Middle frontal gyrus (tissue), 1 donor: ENCODE measurements around the gene MICALL2.

ENCODE experiments used
- DNase-seq: peaks from one replicate; pipeline ENCODE4 v3.0.0-alpha.2; 2015; ENCODE audit warnings: low spot score; ENCODE audit errors: extremely low spot score

MICALL2 gene

DNA sequence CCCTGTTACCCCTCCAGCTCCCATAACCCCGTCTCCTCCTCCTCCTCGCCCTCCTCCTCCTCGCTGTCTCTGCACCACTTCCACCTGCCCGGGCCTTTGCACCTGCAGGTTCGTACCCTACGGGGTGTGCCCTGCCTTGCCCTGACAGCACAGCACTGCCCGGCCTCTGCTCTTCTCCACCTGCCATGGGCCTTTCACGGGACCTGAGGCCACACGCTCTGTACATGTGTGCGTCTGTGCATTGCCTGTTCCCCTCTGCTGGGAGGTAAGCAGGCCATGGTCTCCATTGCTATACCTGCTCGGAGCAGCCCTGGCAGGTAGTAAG lies 40.0 kb downstream of the MICALL2 start:
- no peak for DNase-seq

DNA sequence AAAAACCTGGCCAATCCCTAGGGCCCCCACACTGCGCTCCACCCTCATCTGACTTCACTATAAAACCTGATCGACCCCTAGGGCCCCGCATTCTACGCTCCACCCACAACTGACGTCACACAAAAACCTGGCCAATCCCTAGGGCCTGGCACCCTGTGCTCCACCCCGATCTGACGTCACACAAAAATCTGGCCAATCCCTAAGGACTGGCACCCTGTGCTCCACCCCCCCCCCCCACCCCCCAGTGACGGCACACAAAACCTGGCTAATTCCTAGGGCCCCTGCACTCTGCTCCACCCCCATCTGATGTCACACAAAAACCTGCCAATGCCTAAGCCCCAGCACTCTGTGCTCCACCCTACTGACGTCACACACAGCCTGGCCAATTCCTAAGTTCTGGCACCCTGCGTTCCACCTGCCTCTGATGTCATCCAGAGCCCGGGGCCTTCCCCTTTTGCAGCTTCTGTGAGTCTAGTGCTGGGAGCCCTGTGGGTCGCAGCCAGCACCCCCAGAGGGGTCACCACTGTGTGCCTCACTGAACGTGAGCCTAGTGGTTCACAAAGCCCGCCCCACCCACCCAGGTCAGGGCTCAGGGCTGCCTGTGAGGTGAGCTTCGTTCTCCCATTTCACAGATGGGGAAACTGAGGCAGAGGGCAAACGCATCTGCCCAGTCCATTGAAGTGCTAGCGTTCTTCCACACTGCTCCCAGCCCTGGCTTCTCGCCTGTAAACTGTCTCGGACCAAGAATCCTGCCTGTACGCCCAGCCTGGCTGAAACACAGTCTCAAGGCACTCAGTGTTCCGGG lies 40.6 kb downstream of the MICALL2 start:
- no peak for DNase-seq

DNA sequence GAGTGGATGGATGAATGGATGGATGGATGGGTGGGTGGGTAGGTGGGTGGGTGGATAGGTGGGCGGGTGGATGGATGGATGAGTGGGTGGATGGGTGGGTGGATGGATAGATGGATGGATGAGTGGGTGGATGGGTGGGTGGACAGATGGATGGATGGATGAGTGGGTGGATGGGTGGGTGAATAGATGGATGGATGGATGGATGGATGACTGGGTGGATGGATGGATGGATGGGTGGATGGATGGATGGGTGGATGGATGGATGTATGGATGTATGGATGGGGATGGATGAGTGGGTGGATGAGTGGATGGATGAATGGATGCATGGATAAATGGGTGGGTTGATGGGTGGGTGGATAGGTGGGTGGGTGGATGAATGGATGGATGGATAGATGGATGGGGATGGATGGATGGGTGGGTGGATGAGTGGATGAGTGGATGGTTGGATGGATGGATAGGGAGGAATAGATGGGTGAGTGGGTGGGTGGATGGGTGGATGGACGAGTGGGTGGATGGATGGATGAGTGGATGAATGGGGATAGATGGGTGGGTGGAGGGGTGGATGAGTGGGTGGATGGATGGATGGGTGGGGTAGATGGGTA lies 43.8 kb downstream of the MICALL2 start:
- no peak for DNase-seq

DNA sequence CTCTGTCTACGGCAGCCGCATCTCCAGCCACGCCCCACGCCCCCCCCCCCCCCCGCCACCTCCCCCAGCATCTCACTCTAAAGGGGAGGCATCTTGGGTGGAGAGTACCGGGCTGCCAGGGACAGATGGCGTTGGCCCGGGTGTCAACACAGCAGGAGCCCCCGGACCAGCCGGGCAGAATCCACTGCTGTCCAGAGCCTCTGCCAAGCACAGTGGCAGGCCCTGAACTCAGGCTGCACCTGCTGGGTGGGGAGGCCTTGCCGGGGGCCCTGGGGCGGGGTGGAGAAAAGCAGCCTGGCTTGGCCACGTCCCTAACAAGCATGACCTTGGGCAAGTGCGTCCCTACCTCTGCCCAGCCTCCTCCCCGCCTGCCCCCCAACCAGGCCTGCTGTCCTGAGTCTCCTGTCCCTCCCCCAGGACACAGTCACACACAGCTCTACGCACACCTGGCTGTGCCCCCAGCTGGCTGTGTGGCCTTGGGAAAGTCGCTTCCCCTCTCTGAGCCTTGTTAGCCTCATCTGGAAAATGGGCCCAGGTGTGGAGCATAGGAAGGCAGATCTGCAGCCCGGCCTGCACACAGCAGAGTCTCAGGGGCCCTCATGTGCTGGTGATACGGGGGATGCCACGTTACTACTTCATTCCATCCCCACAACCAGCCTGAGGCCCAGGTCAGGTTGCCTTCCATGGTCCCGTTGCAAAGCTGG lies 45.2 kb downstream of the MICALL2 start:
- DNase-seq: no peak

DNA sequence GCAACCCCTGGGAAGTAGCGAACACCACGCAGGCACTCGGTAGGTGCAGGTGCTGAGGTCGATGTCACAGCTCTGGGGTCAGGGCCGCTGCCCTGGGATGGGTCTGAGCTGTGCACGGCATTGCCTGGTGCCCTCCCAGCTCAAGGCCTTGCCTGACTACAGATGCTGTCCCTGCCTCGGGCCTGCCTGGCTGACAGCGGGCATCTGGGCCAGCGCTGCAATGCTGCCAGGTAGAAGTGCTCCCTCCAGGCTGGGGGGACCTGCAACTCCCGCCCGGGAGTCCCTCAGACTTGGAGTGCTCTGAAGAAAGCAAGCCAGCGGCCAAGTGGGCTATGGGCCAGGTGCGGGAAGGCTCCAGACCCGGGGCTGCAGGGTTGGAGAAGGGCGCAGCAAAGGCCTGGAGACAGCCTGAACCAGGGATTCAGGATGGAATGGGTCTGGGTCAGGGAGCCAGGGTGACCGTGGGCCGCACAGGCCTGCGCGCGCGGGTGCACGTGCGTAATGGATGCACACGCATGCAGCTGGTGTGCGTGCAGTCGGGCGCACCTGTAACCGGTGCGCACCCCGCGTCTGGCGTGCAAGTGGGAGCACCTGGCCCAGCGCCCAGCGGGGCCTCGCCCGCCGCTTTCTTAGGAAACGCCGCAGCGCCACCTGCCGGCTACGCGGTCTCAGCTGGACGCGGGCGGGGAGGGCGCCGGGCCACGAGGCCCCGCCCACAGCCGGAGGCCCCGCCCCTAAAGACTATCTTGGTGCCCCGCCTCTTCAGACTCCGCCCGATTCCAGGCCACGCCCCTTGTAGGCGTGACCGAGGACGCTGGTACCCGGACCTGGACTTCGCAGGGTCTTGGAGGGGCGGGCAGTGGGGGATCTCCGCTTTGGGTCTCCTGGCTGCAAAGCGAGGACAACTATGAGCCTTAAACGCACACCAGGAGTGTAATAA lies 46.7 kb downstream of the MICALL2 start:
- DNase-seq: peak; percentile 38

DNA sequence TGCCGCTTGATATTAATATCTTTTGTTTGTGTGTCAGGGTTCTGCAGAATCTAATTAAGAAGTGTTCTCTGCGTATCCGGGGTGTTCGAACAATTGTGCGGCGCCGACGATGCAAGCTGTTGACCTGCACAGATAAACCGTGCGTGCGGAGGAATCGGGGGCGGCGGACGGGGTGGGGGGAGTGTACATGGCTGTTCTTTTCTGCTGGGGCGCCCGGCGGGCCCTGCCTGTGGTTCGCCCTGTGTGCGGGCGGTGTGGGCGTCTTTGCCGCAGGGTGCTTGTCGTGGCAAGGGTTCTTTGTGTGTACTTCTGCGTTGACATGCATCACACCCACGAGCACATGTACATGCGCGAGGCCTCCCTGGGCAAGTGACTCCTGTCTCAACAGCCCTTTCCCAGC lies 47.9 kb downstream of the MICALL2 start:
- DNase-seq: no peak

DNA sequence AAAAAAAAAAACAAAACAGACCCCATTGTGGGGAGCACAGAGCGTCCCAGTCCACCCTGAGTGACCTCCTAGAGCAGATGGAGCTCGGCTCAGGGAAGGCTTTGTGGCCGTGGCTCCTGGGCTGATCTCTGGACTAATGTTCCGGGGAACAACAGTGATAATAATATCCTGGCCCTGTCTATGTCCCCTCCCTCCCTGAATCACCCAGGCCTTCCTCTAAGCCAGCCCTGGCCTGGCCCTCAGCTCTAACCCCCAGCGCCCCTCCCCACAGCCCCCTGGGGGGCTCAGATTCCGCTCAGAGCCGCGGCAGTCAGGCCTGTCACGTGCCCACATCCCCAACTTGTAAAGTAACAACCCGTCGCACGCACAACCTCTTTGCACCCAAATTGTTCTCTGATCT lies 48.3 kb downstream of the MICALL2 start:
- no peak for DNase-seq

DNA sequence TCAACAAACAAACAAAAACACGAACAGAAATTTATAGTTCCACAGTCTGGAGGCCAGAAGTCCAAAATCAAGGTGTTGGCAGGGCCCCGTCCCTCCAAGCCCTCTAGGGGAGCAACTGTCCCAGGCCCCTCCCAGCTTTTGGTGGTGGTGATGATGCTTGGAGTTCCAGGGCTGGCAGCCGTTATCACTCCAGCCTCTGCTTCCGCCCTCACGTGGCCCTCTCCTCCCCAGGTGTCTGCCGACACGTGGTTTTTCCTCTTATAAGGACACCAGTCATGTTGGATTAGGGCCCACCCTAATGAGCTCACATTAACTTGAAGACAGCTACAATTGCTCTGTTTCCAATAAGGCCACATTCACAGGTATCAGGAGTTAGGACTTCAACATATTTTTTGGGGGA lies 49.7 kb downstream of the MICALL2 start:
- no peak for DNase-seq

DNA sequence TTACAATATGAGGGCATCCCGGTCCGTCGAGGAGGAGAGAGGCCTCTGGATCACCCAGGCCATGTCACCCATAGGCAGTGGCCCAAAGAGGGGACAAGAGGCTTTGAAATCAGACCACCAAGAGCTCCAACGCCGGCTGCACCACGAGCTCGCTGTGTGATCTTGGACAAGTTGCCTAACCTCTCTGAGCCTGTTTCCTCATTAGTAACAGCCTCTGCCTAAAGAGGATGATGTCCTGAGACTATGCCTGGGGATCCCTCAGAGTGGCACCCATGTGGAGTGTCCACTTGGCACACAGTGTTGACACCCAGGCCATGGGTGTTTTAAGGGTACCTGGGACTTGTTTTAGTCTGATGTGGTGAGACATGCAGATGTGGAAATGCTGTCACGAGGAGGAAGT lies 50.8 kb downstream of the MICALL2 start:
- DNase-seq: no peak

DNA sequence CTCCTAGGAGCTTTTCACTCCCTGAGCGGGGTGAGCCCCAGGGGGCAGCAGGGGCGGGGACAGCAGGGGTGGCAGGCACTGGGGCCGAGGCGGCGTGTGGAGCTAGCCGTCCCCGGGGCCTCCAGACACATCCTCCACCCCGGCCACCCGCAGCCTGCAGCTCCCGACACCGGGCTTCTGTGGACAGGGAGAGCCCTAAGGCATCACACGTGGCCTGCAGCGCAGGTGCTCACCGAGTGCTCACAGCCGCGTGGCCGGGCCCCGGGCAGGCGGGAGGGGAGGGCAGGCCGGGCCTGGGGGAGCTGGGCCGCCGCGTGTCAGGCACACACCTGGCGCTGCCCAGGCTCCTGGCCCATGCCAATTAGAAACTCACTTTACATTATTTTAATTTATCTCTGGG lies 51.4 kb downstream of the MICALL2 start:
- no peak for DNase-seq

DNA sequence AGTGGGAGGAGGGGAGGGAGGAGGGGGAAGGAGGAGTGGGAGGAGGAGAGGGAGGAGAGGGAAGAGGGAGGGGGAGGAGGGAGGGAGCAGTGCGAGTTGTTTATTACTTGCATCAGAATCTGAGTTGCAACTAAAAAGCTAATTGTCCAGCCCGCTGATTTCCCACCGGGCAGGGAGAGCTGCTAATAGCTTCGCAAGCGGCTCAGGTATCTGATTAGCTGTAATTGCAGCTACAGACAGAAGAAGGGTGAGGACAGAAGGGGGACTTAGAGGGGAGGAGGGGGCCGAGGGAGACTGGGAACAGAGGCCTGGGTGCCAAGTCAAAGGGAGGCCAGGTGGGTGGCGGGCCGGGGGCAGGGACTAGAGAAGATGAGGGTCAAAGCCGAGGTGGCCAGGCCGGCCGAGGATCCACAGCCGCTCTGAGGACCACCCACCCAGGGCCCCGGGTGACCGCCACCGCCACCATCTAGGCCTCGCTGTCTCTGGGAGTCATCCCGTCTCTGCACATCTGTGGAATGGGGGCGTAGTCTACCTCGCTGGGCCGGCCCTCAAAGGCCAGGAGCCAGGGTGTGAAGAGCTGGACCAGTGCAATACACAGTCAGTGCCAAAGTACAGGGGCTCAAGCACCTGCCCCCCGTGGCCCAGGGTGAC lies 54.2 kb downstream of the MICALL2 start:
- no peak for DNase-seq

DNA sequence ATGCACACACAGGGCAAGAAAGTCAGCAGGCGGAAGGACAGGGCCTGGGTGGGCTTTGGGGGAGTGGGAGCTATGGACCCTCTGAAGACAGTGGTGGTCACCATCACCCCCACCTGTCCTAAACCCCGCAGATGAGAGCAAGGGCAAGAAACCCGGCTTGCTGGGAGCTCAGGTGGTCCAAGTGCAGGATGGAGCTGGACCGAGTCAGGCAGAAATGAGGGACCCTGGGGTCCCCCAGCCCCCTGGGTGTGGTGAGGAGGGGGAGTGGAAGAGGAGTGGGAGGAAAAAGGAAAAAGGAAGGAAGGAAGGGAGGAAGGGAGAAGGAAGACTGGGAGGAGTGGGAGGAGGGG lies 54.8 kb downstream of the MICALL2 start:
- DNase-seq: no peak

DNA sequence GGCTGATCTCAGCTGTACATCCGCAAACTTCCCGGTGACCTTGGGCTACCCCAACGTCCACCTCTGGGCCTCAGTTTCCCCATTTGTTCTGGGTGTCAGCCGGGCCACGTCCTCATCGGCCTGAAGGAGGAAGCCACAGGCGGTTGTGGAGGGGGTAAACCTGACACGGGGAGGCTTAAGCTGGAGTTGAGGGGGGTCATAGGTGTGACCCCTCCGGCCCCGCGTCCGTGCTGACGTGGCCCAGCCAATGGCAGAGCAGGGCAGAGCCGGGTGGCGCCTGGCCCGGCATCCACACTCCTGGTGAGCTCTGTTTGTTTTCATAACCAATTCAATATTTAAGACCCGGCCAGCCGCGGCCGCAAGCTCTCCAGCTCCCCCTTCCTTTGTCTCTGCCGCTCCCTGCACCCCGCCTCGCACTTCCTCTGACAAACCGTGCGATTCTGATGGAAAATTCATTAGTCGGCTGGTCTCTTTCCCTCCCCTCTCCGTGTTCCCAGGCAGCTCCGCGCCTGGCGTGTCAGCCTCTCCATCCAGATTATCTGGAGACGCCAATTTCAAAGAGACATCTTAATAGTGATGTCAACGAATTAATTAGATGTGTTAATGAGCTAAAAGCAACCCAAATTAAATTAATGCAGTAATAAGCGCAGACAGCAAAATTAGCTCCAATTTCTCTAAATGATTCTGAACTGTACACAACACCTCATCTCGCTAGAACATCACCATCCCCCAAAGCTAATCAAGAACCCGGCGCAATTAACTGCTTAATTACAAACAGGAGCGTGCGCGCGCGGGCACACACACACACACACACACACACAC lies 55.4 kb downstream of the MICALL2 start:
- no peak for DNase-seq

DNA sequence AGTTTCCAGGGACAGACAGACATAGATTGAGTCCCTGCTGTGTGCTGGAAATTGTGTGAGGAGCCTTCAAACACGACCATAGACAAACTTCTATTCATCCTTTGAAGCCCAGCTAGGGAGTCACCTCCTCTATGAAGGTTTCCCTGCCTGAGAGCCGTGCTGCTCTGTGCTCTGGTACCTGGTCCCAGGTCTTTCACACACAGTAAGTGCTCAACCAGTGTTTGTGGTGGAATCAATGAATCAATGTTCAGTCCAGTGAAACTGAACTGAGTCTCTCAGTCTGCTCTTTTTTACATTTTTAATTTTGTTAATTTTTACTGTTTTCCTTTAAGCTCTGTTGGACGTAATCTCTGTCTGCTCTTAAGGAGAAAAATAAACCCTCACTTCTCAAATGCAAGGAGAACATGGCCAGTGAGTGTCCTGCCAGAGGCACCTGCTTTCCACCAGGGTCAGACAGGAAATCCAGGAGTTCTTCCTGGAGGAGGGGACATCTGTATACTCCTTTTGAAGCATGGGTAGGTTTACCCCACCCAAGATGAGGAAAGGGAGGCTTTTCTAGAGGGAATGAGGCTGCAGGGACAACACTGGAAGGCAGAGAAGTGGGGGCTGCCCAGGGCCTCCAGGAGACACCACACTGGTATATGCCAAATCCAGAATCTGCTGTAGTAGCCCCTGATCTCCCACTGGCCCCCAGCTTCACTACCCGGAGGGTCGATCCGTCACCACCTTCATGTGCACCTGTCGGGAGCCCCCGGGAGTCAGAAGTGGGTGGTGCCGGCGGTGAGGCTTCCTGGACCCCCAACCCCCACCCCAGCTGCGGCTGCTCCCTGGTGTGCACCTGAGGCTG lies 56.3 kb downstream of the MICALL2 start:
- DNase-seq: no peak

DNA sequence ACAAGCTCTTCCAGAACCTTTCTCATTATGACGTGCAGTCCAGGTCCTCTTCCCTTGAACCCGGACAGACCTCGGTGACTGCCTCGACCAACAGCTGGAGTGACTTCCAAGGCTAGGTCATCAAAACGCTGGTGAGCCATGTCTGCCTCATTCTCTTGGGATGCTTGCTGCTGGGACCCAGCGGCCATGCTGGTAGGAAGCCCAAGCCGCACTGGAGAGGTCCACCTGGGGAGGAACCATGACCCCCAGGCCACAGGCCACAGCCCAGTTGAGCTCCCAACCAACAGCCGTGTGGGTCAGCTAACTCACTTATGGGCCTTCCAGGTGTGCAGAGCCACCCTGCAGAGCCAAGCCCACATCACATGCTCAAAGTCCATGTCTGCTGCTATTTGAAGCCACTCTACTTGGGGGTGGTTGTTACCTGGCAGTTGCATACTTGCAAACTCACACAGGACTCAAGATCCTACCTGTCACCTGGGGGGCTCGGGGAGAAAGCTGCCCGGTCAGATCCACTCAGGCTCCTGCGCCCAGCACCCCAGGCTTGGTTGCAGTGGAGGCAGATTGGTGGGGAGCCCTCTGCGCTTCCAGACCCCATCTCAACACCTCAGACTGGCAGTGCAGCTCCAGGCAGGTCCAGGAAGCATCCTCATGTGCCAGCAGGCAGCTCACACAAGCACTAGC lies 57.0 kb downstream of the MICALL2 start:
- DNase-seq: no peak

DNA sequence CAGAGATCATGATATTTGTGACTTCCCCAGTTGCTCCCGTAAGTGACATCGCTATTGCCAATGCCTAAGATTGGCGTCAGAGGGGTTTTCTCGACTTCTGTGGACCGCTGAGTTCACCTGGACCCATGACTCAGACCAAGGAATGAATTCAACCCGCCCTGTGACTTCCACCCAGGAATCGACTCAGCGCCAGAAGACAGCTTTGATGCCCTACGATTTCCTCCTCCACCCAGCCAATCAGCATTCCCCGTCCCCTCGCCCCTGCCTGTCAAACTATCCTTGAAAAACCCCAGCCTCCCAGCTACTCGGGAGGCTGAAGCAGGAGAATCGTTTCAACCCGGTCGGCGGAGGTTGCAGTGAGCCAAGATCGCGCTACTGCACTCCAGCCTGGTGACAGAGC lies 58.3 kb downstream of the MICALL2 start:
- no peak for DNase-seq

DNA sequence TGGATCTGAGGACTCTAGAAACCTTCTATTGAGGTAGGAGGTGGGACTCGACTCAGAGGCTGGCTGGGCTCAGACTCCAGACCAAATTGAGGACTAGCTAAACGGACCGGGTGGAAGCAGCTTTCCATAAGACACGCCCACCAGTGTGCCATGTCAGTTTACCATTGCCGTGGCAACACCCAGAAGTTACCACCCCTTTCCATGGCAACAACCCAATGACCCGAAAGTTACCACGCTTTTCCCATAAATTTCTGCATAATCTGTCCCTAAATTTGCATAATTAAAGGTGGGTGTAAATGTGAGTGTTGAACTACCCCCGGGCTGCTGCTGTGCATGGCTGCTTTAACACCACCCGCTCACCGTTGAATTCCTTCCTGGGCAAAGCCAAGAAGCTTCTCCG lies 58.9 kb downstream of the MICALL2 start:
- no peak for DNase-seq

DNA sequence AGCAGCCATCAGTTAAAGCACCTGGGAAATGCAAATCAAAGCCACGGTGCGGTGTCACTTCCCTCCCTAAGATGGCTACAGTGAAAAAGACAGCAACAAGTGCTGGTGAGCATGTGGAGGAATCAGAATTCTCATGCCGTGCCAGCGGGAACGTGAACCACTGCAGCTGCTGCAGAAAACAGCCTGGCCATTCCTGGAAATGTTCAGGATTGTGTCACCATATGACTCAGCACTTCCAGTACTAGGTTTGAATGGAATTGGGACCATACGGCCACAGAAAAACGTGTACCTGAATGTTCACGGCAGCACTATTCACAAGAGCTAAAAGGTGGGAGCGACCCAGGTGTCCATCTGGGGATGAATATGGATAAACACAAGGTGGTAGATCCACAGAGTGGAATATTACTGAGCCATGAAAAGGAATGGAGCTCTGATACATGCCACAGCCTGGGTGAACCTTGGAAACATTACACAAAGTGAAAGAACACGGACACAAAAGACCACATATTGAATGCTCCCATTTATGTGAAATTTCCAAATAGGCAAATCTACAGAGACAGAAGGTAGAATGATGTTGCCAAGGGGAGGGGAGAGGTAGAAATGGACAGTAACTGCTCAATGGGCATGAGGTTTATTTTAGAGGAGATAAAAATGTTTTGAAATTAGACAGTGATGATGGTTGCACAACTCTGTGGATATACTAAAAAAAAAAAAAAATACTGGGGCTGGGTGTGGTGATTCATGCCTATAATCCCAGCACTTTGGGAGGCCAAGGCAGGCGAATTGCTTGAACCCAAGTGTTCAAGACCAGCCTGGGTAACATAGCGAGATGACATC lies 61.6 kb downstream of the MICALL2 start:
- DNase-seq: no peak
